Fibroblast of the aortic adventitia (primary cell): ENCODE data around the gene SMPX. TPM values are rescaled to one million over a fixed set of nuclear protein-coding genes. Genes with fewer than 3 reads are reported as not detected.
A peak's percentile ranks its signal among the peaks of the same experiment; 100 is the strongest.
"Not testable (repeated sequence)": the region's sequence is repeated elsewhere in the genome, so short reads cannot be mapped to it uniquely, and the experiment has no call there.

Source experiments
- DNase-seq: peaks from one replicate; pipeline ENCODE4 v3.0.0-alpha.2; 2010; ENCODE audit warnings: low read depth
- H3K4me3 ChIP-seq: 2 replicates; pipeline ENCODE4 v1.5.1; 2011; ENCODE audit warnings: low read depth, mild to moderate bottlenecking, control low read depth, low read length, moderate library complexity
- CTCF ChIP-seq: IDR thresholded peaks from 2 replicates; pipeline ENCODE4 v1.5.1; 2011; ENCODE audit warnings: mild to moderate bottlenecking, low read length, control low read depth, inconsistent platforms; ENCODE audit not compliant: insufficient read depth
- total RNA-seq: library from RNA; depleted of rRNA; stranded (reverse); fragments of >200 nt; gene quantifications from 2 replicates; pipeline ENCODE4 v1.2.3, GENCODE V29; 2012; ENCODE audit warnings: low replicate concordance

The SMPX gene
- total RNA-seq, 1 donor = not detected

GRCh38 chrX:21798677-21799219 is 40.8 kb upstream of the SMPX start:
- no peak for TF ChIP-seq CTCF
- peak; percentile 45 for DNase-seq
- H3K4me3 ChIP-seq = no peak overlapping the region

- DNase-seq = no peak
- no peak for TF ChIP-seq CTCF
- no peak overlapping the region for H3K4me3 ChIP-seq
Observed at GRCh38 chrX:21781976-21782375, 24.1 kb upstream of the SMPX start.

- no peak for DNase-seq
- no peak overlapping the region for H3K4me3 ChIP-seq
- no peak for TF ChIP-seq CTCF
Observed at GRCh38 chrX:21781525-21781924, 23.6 kb upstream of the SMPX start.

- no peak for TF ChIP-seq CTCF
- DNase-seq = no peak
- no peak overlapping the region for H3K4me3 ChIP-seq
Observed at GRCh38 chrX:21779095-21779494, 21.2 kb upstream of the SMPX start.

- no peak for TF ChIP-seq CTCF
Observed at GRCh38 chrX:21778236-21778635, 20.3 kb upstream of the SMPX start.

GRCh38 chrX:21775128-21775527 is 17.2 kb upstream of the SMPX start:
- not testable (repeated sequence) for H3K4me3 ChIP-seq, DNase-seq

More at GRCh38 chrX:21778236-21778635, 20.3 kb upstream of the SMPX start:
- DNase-seq = no peak
- H3K4me3 ChIP-seq = no peak overlapping the region

GRCh38 chrX:21773036-21773435 is 15.1 kb upstream of the SMPX start:
- not testable (repeated sequence) for DNase-seq, H3K4me3 ChIP-seq

- no peak overlapping the region for H3K4me3 ChIP-seq
- DNase-seq = no peak
- TF ChIP-seq CTCF = no peak
Observed at GRCh38 chrX:21770631-21771321, 12.9 kb upstream of the SMPX start.
